Uterus (tissue), 2 donors: ENCODE data around the gene SLAMF6.

Source experiments
- POLR2A ChIP-seq, 2 donors: fragments of 450-650 bp; IDR thresholded peaks; one replicate each; pipeline ENCODE4 v1.6.1; 2016; ENCODE audit warnings: antibody characterized with exemption in 2 of 2, mild to moderate bottlenecking in 1 of 2, moderate library complexity in 1 of 2
- TF ChIP-seq, protein P1 (sequence below), 4 experiments: fragments of 200-600 bp in 2 of 4; fragments of 450-650 bp in 2 of 4; sonication (generic) in 2 of 4; IDR thresholded peaks; one replicate each; pipeline ENCODE4 v1.5.1; 2016 to 2019; ENCODE audit warnings: antibody characterized with exemption in 4 of 4, mild to moderate bottlenecking in 2 of 4, moderate library complexity in 1 of 4

DNA sequence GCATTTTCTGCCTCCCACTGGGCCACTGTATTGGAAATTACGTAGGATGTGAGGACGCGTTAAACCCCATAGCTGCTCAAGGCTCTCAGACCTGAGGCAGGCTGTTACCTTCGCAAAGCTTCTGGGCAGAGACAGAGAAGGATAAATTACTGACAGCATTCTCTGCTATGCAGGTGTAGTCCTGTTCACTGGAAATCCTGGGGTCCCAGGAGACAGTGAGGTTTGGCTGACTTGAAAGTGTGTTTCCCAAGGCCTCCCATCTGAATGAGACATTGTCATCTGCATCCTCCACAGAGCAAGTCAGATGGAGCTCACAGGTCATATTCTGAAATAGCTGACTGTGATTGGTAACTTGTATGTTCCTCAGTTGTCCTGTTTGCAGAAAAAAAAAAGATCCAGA is 32.0 kb downstream of the SLAMF6 start:
- TF ChIP-seq, protein P1, sequence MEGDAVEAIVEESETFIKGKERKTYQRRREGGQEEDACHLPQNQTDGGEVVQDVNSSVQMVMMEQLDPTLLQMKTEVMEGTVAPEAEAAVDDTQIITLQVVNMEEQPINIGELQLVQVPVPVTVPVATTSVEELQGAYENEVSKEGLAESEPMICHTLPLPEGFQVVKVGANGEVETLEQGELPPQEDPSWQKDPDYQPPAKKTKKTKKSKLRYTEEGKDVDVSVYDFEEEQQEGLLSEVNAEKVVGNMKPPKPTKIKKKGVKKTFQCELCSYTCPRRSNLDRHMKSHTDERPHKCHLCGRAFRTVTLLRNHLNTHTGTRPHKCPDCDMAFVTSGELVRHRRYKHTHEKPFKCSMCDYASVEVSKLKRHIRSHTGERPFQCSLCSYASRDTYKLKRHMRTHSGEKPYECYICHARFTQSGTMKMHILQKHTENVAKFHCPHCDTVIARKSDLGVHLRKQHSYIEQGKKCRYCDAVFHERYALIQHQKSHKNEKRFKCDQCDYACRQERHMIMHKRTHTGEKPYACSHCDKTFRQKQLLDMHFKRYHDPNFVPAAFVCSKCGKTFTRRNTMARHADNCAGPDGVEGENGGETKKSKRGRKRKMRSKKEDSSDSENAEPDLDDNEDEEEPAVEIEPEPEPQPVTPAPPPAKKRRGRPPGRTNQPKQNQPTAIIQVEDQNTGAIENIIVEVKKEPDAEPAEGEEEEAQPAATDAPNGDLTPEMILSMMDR (IDR thresholded peaks at IDR 0.05), result no peak
- no peak for TF ChIP-seq POLR2A (IDR thresholded peaks at IDR 0.05)
